HG02642 (cell line): ENCODE measurements around the gene DPM2.
A peak's percentile ranks its signal among the peaks of the same experiment; 100 is the strongest.

Experiments used
- ATAC-seq: cut with Tn5 transposase; IDR thresholded peaks from one replicate; pipeline ENCODE4 v1.9.1; 2021; ENCODE audit warnings: mild to moderate bottlenecking; ENCODE audit not compliant: unreplicated experiment, poor library complexity

The DPM2 gene

DNA sequence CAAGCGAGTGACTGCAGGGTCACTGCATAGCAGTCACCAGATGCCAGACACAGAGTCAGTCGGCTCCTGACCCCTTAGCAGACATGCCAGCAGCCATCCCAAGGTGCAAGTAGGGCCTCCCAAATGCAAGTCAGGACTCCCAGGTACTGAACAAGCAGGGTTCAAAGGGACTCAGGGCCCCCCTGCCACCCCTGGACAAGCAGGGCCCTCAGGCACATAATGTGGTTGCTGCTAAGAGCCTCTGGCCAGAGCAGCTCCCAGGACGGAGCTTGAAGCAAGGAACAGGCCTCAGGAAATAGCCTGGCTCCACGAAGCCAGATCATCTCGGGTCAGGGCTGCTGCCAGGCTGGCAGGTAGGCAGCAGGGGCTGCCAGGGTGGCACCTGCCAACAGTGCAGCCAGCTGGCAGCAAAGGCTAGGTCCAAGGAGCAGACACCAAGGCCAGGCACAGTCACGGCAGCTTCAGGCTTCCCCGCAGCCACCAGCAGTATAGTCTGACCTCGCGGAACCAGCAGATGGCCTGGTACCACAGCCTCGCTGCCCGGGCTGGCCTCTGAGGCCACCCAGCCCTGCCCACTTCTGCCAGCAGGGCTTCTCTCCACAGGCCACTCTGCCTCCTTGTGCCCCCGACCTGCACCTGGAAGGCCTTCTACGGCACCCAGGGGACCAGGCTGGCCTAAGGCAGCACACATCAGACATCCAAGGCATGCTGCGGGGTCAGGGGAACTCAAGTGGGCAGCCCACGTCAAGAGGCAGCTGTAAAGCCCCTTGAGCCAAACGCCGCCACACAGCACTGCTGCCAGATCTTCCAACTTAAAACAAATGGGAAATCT, 35.7 kb upstream of the DPM2 start:
- no peak for ATAC-seq

DNA sequence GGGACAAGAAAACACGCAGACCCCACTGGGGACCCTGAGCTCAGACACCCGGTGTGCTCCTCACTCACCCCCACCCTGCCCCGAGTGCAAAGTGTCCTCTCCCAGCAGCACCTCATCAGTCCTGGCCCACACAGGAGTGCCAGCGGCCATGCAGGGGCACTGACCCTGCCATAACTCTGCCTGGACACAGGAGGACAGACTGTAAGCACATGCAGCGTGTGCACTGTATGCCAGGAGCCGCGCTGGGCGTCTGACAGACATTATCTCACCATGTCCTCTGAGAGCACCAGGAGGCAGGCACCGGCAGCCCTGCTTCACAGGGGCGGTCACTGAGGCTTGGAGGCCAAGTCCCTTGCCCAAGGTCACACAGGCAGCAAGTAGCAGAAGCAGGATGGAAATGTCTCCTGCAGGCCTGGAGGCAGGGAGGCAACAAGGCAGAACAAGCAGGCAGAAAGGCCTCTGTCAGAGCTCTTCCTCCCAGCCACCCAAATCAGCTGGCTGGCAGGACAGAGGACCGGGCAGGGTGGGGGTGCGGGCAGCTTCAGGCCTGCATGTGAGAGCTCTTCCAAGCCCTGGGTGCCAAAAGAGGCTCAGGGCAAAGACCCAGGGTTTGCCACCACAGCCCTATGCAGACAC, 34.7 kb upstream of the DPM2 start:
- no peak for ATAC-seq

- no peak for ATAC-seq
These were observed 33.9 kb upstream of the DPM2 start for GRCh38 chr9:127971357-127972235.

DNA sequence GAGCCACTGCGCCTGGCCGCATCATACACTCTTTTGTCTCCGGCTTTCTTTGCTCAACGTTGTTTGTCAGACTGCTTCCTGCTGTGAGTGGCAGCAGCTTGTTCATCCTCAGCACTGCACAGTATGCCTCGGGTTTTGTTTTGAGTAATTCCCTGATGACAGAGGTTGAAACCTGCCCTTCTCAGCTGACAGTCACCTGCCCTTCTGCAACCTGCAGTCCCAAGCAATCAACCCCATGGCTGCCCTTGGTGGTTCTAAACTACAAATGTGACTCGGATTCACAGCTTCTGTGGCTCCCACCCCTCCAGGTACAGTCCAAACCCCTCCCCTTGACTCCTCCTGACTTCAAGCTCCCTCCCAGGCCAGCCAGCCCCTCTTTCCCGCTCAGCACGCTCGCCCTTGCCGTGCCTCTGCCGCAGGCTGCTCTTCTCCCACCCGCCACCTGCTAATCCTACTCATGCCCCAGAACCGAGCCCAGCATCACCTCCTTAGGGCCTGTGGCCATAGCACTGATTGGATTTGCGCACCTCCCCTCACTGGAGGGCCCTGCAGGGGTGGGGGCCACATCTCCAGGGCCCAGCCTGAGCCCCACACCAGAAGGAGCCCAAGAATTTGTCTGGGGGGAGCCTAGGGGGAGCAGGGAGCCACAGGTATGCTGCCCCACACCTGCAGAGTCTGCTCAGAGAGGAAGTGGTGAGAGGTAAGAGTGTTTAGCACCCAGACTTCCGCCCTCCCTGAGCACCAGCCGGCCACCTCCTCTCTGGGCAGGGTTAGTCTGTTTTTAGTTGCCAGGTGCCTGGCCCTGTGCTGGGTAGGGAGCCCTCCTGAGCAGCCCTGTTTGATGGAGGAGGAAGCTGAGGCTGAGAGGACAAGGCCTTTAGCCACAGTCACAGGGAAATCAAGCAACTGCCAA, 33.0 kb upstream of the DPM2 start:
- peak; percentile 67 for ATAC-seq

- ATAC-seq: no peak
These were observed 31.2 kb upstream of the DPM2 start for GRCh38 chr9:127968700-127969383.

- no peak for ATAC-seq
These were observed 30.4 kb upstream of the DPM2 start for GRCh38 chr9:127968042-127968441.

- ATAC-seq: no peak
These were observed 29.6 kb upstream of the DPM2 start for GRCh38 chr9:127967151-127967809.

GRCh38 chr9:127966416-127967150, 28.9 kb upstream of the DPM2 start:
- no peak for ATAC-seq

GRCh38 chr9:127965953-127966352, 28.3 kb upstream of the DPM2 start:
- ATAC-seq: no peak

DNA sequence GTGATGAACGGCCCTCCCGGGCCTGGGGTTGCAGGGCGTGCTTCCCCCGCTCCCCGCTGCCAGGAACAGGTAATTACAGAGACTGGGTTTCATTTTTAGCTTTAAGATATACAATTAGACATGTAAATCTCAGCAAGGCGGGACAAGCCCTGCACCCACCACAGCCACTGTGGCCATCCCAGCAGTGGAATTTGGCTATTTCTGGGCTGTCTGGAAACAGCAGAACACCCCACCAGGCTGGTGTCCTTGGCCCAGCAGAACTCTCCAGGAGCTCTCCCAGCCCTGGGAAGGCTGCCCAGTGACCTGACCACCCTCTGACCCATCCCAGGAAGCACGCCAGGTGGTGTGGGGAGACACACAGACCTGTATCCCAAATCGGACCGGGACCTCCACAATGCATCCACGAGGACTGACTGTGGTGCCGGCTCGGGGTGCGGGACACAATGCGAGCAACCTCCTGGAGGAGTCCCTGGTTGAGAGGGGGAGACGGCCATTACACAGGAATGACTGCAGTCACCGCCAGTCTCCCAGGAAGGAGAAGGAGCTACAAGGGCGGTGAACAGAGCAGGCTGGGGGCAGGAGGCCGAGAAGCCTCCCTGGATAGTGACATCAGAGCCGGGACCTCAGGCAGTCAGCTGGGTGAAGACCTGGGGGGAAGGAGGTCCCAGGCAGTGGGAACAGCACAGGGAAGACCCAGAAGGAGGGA, 25.9 kb upstream of the DPM2 start:
- no peak for ATAC-seq

DNA sequence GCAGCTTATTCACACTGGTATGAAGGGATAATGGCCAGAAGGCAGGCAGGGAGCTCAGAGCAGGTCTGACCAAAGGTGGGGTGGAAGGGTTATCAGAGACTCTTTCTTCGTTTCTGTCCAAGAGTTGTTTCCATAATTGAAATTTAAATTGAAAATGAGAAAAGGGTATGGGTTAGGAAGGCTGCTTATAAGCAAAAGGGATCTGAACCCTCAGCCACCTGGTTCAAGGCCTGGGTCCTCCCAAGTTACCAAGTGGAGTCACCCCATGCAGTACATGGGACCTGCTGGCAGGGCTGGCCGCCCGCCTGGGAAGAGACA, 25.3 kb upstream of the DPM2 start:
- no peak for ATAC-seq

DNA sequence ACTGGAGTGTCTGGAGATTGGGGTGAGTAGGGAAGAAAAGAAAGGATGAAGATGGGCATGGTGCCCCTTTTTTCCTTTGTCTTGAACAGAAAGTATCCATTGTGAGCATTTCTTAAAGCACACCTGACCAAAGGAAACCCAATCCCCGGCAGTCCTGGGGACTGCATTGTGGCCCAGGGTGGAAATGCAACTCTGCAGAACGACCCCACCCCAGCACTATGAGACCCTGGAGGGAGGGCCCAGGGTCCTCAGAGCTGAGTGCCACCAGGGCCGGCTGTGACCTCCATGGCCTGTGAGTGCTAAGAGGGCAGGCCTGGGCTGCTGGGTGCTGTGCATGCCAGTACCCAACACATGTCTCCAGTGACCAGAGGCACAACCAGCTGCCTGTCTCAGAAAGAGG, 24.6 kb upstream of the DPM2 start:
- ATAC-seq: no peak

GRCh38 chr9:127961613-127962155, 24.0 kb upstream of the DPM2 start:
- no peak for ATAC-seq

DNA sequence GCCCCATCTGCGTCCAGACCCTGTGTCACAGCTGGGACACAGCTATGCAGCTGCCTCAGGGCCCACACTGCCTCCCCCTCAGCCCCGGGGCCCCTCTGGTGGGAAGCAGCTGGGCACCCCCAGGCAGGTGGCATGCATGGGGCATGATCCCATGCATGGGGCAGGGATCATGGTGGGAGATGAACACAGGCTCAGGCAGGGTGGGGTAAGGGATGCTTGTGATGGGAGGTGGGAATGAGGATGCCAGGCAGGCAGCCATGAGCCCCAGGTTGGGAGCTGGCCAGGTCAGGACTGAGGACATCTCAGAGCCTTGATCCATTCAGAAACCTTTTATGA, 23.5 kb upstream of the DPM2 start:
- ATAC-seq: no peak

DNA sequence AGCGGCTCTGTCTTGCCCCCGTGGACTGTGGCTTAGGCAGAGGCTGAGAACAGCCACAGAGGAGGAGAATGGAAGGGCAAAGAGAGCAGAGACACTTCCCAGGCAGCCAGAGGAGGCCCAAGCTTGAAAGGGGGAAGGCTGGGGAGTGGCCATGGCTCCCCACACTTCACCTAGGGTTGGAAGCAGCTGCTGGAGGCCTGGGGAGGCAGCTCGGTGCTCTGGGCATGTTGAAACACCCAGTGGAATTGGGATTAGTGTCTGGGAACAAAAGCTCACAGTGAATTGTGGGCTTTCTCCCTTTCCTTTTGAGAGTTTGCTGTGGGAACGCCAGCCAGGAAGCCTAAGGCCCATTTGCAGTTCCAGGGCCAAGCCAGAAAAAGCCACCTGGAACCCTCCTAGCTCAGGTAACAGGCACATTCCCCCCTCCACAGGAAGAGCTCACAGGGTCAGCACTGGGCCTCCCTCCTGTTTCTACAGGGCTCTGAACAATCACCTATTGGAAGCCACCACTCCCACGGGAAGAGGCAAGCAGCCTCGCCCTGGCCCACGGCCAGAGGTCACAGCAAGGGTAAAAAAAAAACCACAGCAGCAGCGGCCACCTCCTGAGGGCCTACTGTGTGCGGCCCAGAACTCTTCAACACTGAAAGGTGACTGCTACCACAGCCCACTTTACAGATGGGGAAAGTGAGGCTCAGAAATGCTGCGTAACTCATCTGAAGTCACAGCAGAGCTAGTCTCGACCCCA, 22.9 kb upstream of the DPM2 start:
- no peak for ATAC-seq

DNA sequence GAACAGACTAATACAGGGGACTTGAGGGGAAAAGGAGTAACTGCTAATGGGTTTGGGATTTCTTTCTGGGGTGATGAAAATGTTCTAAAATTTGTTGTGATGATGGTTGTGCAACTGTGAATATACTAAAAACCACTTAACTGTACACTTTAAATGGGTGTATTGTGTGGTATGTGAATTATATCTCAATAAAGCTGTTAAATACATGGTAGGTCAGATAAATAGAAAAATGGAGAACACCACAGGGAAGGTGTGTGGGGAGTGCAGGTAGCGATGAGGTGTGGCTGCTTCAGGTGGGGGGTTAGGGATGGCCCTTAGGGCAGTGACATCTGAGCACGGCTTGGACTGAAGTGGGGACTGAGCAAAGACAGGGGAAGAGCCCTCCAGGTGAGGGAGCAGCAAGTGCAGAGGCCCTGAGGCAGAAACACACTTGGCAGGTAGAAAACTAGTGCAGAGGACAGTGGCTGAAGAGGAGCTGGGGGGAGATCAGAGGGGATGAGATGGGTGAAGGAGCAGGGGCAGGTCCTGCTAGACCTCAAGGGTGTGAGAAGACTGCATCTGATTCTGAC, 22.3 kb upstream of the DPM2 start:
- no peak for ATAC-seq

GRCh38 chr9:127959398-127959797, 21.7 kb upstream of the DPM2 start:
- no peak for ATAC-seq
